Brain microvascular endothelial cell (primary cell): ENCODE measurements around the gene CEP131.

Experiments used
- DNase-seq: peaks from one replicate; pipeline ENCODE4 v3.0.0-alpha.2; 2020
- H3K27ac ChIP-seq: fragments of 250-450 bp; sonication (Bioruptor Pico); 2 replicates; pipeline ENCODE4 v1.5.1; 2020; ENCODE audit warnings: mild to moderate bottlenecking, moderate library complexity
- H3K27me3 ChIP-seq: fragments of 250-450 bp; sonication (Bioruptor Pico); replicated peaks from 2 replicates; pipeline ENCODE4 v1.5.1; 2020; ENCODE audit warnings: mild to moderate bottlenecking
- H3K36me3 ChIP-seq: fragments of 250-450 bp; sonication (Bioruptor Pico); replicated peaks from 2 replicates; pipeline ENCODE4 v1.5.1; 2020; ENCODE audit warnings: mild to moderate bottlenecking
- H3K4me3 ChIP-seq: 2 replicates; pipeline ENCODE4 v1.5.1; 2011; ENCODE audit warnings: low read depth, mild to moderate bottlenecking, control low read depth, low read length, moderate library complexity
- CTCF ChIP-seq: IDR thresholded peaks from 2 replicates; pipeline ENCODE4 v1.5.1; 2011; ENCODE audit warnings: low read depth, mild to moderate bottlenecking, moderate library complexity, low read length, control low read depth, inconsistent platforms; ENCODE audit errors: missing control alignments
- in situ Hi-C: cut with HindIII; loops from 2 replicates; pipeline ENCODE4 v1.10.0; 2017; ENCODE audit warnings: low sequenced_read_pairs, low pct_ligation_motif_present

The CEP131 gene

GRCh38 chr17:81206657-81207056 is 16.1 kb downstream of the CEP131 start:
- no peak for TF ChIP-seq CTCF
- Histone ChIP-seq H3K36me3 (no peaks in the 10 kb centered on the region), H3K4me3 (no peak overlapping the region), H3K27ac (no peak overlapping the region), H3K27me3 (no peaks in the 10 kb centered on the region)
- no peak for DNase-seq
- in situ Hi-C loops: no loop called here

- H3K36me3 ChIP-seq: no peaks in the 10 kb centered on the region
- H3K27me3 ChIP-seq: no peaks in the 10 kb centered on the region
- no peak for TF ChIP-seq CTCF
- H3K27ac ChIP-seq: no peak overlapping the region
- no peak overlapping the region for H3K4me3 ChIP-seq
- in situ Hi-C loops: no loop called here
- DNase-seq: no peak
Observed at GRCh38 chr17:81206166-81206565, 16.6 kb downstream of the CEP131 start.

GRCh38 chr17:81204578-81204977 is 18.2 kb downstream of the CEP131 start:
- no peak for DNase-seq
- H3K36me3 ChIP-seq: no peaks in the 10 kb centered on the region
- no peak for TF ChIP-seq CTCF
- H3K27ac ChIP-seq: no peak overlapping the region
- H3K27me3 ChIP-seq: no peaks in the 10 kb centered on the region
- no peak overlapping the region for H3K4me3 ChIP-seq
- in situ Hi-C loops: no loop called here

- no peaks in the 10 kb centered on the region for H3K36me3 ChIP-seq
- in situ Hi-C loops: no loop called here
Observed at GRCh38 chr17:81203136-81203535, 19.6 kb downstream of the CEP131 start.

DNA sequence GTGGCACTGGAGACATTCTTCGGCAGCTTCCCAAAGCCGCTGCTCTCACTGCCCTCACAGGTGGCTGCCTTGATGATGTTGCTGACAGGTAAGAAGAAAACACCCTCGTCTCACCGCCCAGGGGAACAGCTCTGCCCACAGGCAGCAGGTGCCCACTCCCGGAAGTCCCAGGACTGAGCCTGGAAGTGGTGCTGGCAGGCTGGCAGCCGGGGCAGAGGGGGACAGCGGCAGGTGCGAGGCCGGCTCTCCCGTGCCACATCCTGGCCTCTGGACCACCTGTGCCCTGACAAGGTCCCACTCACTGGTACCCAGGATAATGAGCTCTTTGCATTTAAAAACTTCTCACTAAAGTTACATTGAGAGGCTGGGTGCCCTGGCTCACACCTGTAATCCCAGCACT is 20.4 kb downstream of the CEP131 start:
- Histone ChIP-seq H3K4me3 (no peak overlapping the region), H3K27ac (no peak overlapping the region), H3K36me3 (no peaks in the 10 kb centered on the region), H3K27me3 (no peaks in the 10 kb centered on the region)
- DNase-seq: no peak
- TF ChIP-seq CTCF: no peak
- in situ Hi-C loops: no loop called here

More at GRCh38 chr17:81203136-81203535, 19.6 kb downstream of the CEP131 start:
- Histone ChIP-seq H3K4me3 (no peak overlapping the region), H3K27ac (no peak overlapping the region), H3K27me3 (no peaks in the 10 kb centered on the region)
- DNase-seq: no peak
- no peak for TF ChIP-seq CTCF
